ENCODE measurements around the gene UMAD1.

DNA sequence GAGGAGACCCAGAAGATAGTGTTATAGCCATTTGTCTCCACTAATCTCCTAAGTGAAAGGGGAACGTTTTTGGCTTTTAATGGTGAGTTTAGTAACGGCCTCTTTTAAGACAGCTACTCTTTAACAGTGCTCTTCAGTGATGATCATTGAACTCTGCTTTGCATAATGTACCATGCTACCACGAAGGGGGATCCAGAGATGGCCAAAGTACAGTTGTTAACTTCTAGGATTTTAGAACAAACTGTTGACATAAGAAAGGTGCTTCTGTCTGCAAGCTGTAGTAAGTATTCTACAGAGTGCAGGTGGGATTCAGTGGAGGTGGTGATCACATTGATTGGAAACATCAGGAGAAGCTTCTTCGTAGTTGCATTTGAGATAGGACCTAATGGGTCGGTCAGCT is 192.0 kb downstream of the UMAD1 start:
- TF ChIP-seq, protein P1, sequence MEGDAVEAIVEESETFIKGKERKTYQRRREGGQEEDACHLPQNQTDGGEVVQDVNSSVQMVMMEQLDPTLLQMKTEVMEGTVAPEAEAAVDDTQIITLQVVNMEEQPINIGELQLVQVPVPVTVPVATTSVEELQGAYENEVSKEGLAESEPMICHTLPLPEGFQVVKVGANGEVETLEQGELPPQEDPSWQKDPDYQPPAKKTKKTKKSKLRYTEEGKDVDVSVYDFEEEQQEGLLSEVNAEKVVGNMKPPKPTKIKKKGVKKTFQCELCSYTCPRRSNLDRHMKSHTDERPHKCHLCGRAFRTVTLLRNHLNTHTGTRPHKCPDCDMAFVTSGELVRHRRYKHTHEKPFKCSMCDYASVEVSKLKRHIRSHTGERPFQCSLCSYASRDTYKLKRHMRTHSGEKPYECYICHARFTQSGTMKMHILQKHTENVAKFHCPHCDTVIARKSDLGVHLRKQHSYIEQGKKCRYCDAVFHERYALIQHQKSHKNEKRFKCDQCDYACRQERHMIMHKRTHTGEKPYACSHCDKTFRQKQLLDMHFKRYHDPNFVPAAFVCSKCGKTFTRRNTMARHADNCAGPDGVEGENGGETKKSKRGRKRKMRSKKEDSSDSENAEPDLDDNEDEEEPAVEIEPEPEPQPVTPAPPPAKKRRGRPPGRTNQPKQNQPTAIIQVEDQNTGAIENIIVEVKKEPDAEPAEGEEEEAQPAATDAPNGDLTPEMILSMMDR (IDR thresholded peaks at IDR 0.05; ENCODE audit: low read length), result no peak
- no peak for TF ChIP-seq EZH2 (optimal IDR thresholded peaks at IDR 0.05; ENCODE audit: low read depth, low read length)

Data from MM.1S (cell line).